Ishikawa (cell line): ENCODE data around the gene HSF5.

Experiments
- CEBPB ChIP-seq: IDR thresholded peaks from 2 replicates; pipeline ENCODE4 v1.6.1; 2012
- CREB1 ChIP-seq: IDR thresholded peaks from 2 replicates; pipeline ENCODE4 v1.6.1; 2012; ENCODE audit warnings: low read depth
- EGR1 ChIP-seq: IDR thresholded peaks from 2 replicates; pipeline ENCODE4 v1.6.1; 2012
- EP300 ChIP-seq: IDR thresholded peaks from 2 replicates; pipeline ENCODE4 v1.6.1; 2012; ENCODE audit warnings: borderline replicate concordance
- RAD21 ChIP-seq: IDR thresholded peaks from 2 replicates; pipeline ENCODE4 v1.6.1; 2012; ENCODE audit warnings: low read depth
- TAF1 ChIP-seq: IDR thresholded peaks from 2 replicates; pipeline ENCODE4 v1.6.1; 2012; ENCODE audit warnings: low read depth, mild to moderate bottlenecking
- ZBTB7A ChIP-seq: IDR thresholded peaks from 2 replicates; pipeline ENCODE4 v1.6.1; 2012; ENCODE audit warnings: low read depth

DNA sequence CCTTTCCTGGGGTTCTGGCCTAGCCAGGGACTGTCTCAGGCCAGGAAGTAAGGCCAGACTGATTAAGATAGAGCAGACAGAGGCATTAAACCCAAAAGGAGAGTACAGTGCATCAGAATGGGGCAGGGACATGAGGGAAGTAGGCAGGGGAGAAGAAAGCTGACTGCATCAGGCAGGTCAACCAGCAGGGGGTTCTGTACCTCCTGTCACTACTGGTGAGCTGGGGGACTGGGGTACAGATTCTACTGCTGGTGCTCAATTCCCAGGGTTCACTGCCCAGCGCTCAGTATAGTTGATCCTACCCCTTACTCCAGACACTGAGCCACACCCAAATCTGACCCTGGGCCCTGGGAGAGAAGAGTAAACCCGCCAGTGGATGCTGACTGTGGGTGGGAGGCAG lies 39.1 kb upstream of the HSF5 start:
- TF ChIP-seq RAD21 (no peak), TAF1 (no peak), CEBPB (no peak), EP300 (no peak), CREB1 (no peak), ZBTB7A (no peak), EGR1 (no peak)
